Bronchial epithelial cell (primary cell): ENCODE results near the gene SLC7A10. TPM values are rescaled to one million over a fixed set of nuclear protein-coding genes. Genes with fewer than 3 reads are reported as not detected.
"Not testable (repeated sequence)": the region's sequence is repeated elsewhere in the genome, so short reads cannot be mapped to it uniquely, and the experiment has no call there.

Source experiments
- DNase-seq: peaks from one replicate; pipeline ENCODE4 v3.0.0-alpha.2; 2010; ENCODE audit warnings: low read depth
- FAIRE-seq: peaks from 2 replicates; lab custom pipeline; 2011; peaks lifted over from hg19 to GRCh38; lab: Jason Lieb, UNC
- H3K27me3 ChIP-seq: 2 replicates; pipeline ENCODE4 v1.5.1; 2011; ENCODE audit warnings: low read length; ENCODE audit not compliant: control insufficient read depth, insufficient read depth
- H3K36me3 ChIP-seq: 2 replicates; pipeline ENCODE4 v1.5.1; 2011; ENCODE audit warnings: low read length; ENCODE audit not compliant: control insufficient read depth, insufficient read depth
- H3K4me3 ChIP-seq: 2 replicates; pipeline ENCODE4 v1.5.1; 2011; ENCODE audit warnings: mild to moderate bottlenecking, low read depth, low read length, control low read depth
- total RNA-seq: library from RNA; depleted of rRNA; stranded (reverse); fragments of >200 nt; gene quantifications from 2 replicates; pipeline ENCODE4 v1.2.1, GENCODE V29; 2014
- TF ChIP-seq, protein P1 (sequence below): IDR thresholded peaks from 2 replicates; pipeline ENCODE4 v1.5.1; 2011; ENCODE audit warnings: mild to moderate bottlenecking, moderate library complexity, low read length, control low read depth, inconsistent platforms; ENCODE audit not compliant: insufficient read depth, severe bottlenecking

SLC7A10 gene
- total RNA-seq, 1 donor from 2014 or later, result not detected

DNA sequence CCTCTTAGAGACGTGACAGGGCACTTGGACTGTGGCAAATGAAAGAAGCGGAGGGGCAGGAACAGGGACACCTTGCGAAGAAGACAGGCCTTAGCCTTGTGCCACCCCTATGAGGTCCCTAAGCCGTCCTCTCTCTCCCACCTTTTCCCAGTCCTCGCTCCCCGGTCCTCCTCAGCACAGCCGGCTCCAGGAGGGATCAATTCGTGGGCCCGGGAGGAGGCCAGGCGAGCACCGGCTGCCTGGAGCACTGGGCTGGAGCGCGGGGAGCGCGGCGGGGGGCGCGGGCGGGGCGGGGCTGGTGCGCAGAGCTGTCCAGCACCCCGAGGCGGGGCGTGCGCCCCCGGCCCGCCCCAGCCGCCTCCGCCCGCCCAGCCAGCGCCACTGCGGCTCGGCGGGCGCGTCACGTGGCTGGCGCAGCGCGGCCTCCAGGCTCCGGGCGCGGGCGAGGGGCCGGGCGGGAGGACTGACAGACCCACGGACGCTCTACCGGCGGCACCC, 31.7 kb downstream of the SLC7A10 start, which contains the start of gene LRP3:
LRP3 (plus strand) TSS at position 466 of the 498 bp plus-strand sequence. CDS start 456 bp downstream, outside the sequence.
- peaks cover 2% of the 10 kb centered on the region for H3K27me3 ChIP-seq

GRCh38 chr19:33193269-33193864, 32.3 kb downstream of the SLC7A10 start:
- H3K36me3 ChIP-seq, result no peaks in the 10 kb centered on the region
- FAIRE-seq, result no peak
- TF ChIP-seq, protein P1, sequence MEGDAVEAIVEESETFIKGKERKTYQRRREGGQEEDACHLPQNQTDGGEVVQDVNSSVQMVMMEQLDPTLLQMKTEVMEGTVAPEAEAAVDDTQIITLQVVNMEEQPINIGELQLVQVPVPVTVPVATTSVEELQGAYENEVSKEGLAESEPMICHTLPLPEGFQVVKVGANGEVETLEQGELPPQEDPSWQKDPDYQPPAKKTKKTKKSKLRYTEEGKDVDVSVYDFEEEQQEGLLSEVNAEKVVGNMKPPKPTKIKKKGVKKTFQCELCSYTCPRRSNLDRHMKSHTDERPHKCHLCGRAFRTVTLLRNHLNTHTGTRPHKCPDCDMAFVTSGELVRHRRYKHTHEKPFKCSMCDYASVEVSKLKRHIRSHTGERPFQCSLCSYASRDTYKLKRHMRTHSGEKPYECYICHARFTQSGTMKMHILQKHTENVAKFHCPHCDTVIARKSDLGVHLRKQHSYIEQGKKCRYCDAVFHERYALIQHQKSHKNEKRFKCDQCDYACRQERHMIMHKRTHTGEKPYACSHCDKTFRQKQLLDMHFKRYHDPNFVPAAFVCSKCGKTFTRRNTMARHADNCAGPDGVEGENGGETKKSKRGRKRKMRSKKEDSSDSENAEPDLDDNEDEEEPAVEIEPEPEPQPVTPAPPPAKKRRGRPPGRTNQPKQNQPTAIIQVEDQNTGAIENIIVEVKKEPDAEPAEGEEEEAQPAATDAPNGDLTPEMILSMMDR, result no peak
- no peak for DNase-seq
- H3K27me3 ChIP-seq, result peaks cover 2% of the 10 kb centered on the region
- H3K4me3 ChIP-seq, result no peak overlapping the region

More for the DNA sequence above, 31.7 kb downstream of the SLC7A10 start, which contains the start of gene LRP3:
- FAIRE-seq (no peak), DNase-seq (no peak)
- Histone ChIP-seq H3K36me3 (no peaks in the 10 kb centered on the region), H3K4me3 (peak within 1 kb of the TSS; percentile 43)
- TF ChIP-seq, protein P1, result no peak

GRCh38 chr19:33192010-33192409, 33.6 kb downstream of the SLC7A10 start:
- TF ChIP-seq, protein P1, result no peak
- FAIRE-seq, result no peak

DNA sequence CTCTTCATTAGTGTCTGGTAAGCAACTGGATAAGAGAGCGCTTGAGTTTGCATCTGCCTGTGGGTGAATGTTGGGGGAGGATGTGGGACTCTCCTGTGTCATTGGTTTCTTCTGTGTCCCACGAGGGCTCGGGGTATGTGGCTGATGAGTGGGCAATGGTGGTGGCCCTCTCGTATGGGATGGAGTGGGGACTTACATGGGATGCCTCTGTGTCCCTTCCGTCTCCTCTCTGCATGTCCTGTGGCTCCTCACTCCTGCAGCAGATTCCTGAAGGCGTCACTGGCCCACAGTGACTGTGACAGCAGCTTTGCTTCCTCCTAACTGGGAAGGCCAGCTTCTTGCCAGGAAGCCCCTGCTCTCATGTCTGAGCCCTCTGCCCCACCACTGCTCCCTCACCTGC, 34.1 kb downstream of the SLC7A10 start:
- Histone ChIP-seq H3K27me3 (peaks cover 2% of the 10 kb centered on the region), H3K36me3 (no peaks in the 10 kb centered on the region), H3K4me3 (no peak overlapping the region)
- FAIRE-seq (no peak), DNase-seq (no peak)
- TF ChIP-seq, protein P1, result no peak

More at GRCh38 chr19:33192010-33192409, 33.6 kb downstream of the SLC7A10 start:
- no peaks in the 10 kb centered on the region for H3K36me3 ChIP-seq
- peaks cover 2% of the 10 kb centered on the region for H3K27me3 ChIP-seq
- H3K4me3 ChIP-seq, result no peak overlapping the region
- DNase-seq, result no peak

DNA sequence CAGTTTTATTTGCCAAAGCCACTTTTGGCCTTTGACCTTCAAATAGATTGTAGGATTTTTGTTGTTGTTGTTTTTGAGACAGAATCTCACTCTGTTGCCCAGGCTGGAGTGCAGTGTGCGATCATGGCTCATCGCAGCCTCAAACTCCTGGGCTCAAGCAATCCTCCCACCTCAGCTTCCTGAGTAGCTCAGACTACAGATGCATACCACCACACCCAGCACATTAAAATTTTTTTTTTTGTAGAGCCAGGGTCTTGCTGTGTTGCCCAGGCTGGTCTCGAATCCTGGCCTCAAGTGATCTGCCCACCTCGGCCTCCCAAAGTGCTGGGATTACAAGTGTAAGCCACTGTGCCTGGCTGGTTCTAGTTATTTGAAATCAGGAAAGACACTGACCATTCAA, 34.6 kb downstream of the SLC7A10 start:
- not testable (repeated sequence) for H3K4me3 ChIP-seq, H3K27me3 ChIP-seq, DNase-seq, H3K36me3 ChIP-seq
- FAIRE-seq, result peak; percentile 18

- Histone ChIP-seq H3K4me3 (no peak overlapping the region), H3K36me3 (no peaks in the 10 kb centered on the region), H3K27me3 (peaks cover 2% of the 10 kb centered on the region)
- DNase-seq, result no peak
- FAIRE-seq, result no peak
- TF ChIP-seq, protein P1, result no peak
These were observed 36.2 kb downstream of the SLC7A10 start for GRCh38 chr19:33189453-33189852.
